Hematopoietic multipotent progenitor cell treated with erythropoietin and hydrocortisone succinate and interleukin-3 and kit ligand, for 6 days (in vitro differentiated cells): ENCODE measurements around the gene MUSK.

Experiments used
- DNase-seq: peaks from one replicate; pipeline ENCODE4 v3.0.0-alpha.2; 2015

The MUSK gene

GRCh38 chr9:110700953-110701352 lies 32.4 kb downstream of the MUSK start:
- DNase-seq, result no peak

GRCh38 chr9:110703669-110704068 lies 35.1 kb downstream of the MUSK start:
- DNase-seq, result no peak

- DNase-seq, result no peak
Observed at GRCh38 chr9:110707419-110707818, 38.8 kb downstream of the MUSK start.

- no peak for DNase-seq
Observed at GRCh38 chr9:110710420-110710819, 41.8 kb downstream of the MUSK start.

GRCh38 chr9:110712955-110713354 lies 44.4 kb downstream of the MUSK start:
- no peak for DNase-seq

GRCh38 chr9:110714314-110714713 lies 45.7 kb downstream of the MUSK start:
- no peak for DNase-seq

GRCh38 chr9:110728058-110728457 lies 59.5 kb downstream of the MUSK start:
- DNase-seq, result no peak

GRCh38 chr9:110729641-110730040 lies 61.0 kb downstream of the MUSK start:
- DNase-seq, result no peak

- no peak for DNase-seq
Observed at GRCh38 chr9:110731437-110732028, 62.9 kb downstream of the MUSK start.

GRCh38 chr9:110738982-110739381 lies 70.4 kb downstream of the MUSK start:
- no peak for DNase-seq

- DNase-seq, result no peak
Observed at GRCh38 chr9:110742741-110743371, 74.3 kb downstream of the MUSK start.

GRCh38 chr9:110744715-110745384 lies 76.3 kb downstream of the MUSK start:
- no peak for DNase-seq

GRCh38 chr9:110745676-110746075 lies 77.1 kb downstream of the MUSK start:
- no peak for DNase-seq

- DNase-seq, result no peak
Observed at GRCh38 chr9:110746211-110746930, 77.8 kb downstream of the MUSK start.

GRCh38 chr9:110748251-110748893 lies 79.8 kb downstream of the MUSK start:
- no peak for DNase-seq

- no peak for DNase-seq
Observed at GRCh38 chr9:110750272-110750671, 81.7 kb downstream of the MUSK start.

GRCh38 chr9:110751971-110752370 lies 83.4 kb downstream of the MUSK start:
- no peak for DNase-seq

- no peak for DNase-seq
Observed at GRCh38 chr9:110752766-110753165, 84.2 kb downstream of the MUSK start.

- no peak for DNase-seq
Observed at GRCh38 chr9:110753731-110754231, 85.2 kb downstream of the MUSK start.

- DNase-seq, result no peak
Observed at GRCh38 chr9:110755179-110755578, 86.6 kb downstream of the MUSK start.

GRCh38 chr9:110758201-110758600 lies 89.6 kb downstream of the MUSK start:
- DNase-seq, result no peak

- no peak for DNase-seq
Observed at GRCh38 chr9:110762783-110763182, 94.2 kb downstream of the MUSK start.

- no peak for DNase-seq
Observed at GRCh38 chr9:110763568-110763967, 95.0 kb downstream of the MUSK start.
